NCI-H460 (cell line): Measurements from ENCODE around the gene TM9SF2. TPM values are rescaled to one million over a fixed set of nuclear protein-coding genes. Genes with fewer than 3 reads are reported as not detected.
"Not testable (repeated sequence)": the region's sequence is repeated elsewhere in the genome, so short reads cannot be mapped to it uniquely, and the experiment has no call there.

Experiments
- DNase-seq: peaks from one replicate; pipeline ENCODE4 v3.0.0-alpha.2; 2016; ENCODE audit warnings: low read depth; ENCODE audit errors: extremely low read depth
- polyA plus RNA-seq: library from polyadenylated mRNA; depleted of rRNA; stranded (reverse); fragments of >200 nt; gene quantifications from 2 replicates; pipeline ENCODE4 v1.2.3, GENCODE V29; 2014; cell fraction: nucleus; rRNA removed
- total RNA-seq: library from RNA; depleted of rRNA; stranded (reverse); fragments of >200 nt; shearing (Covaris generic); gene quantifications from 2 replicates; pipeline ENCODE4 v1.2.3, GENCODE V29; 2014; rRNA removed

Gene TM9SF2
- 111 and 112 TPM in 2 replicates for total RNA-seq
- 53.8 and 76.6 TPM in 2 replicates for polyA plus RNA-seq

- DNase-seq, result peak; percentile 91
Observed at GRCh38 chr13:99501184-99501847, at the start of gene TM9SF2. TSS of gene TM9SF2 (plus strand) at chr13:99501472. CDS start at chr13:99501607, 135 bp downstream.

- no peak for DNase-seq
Observed at GRCh38 chr13:99454518-99455183, 46.6 kb upstream of the TM9SF2 start.

- no peak for DNase-seq
Observed at GRCh38 chr13:99459099-99459850, 42.0 kb upstream of the TM9SF2 start.

GRCh38 chr13:99460802-99461201, 40.5 kb upstream of the TM9SF2 start:
- DNase-seq, result not testable (repeated sequence)

GRCh38 chr13:99463646-99464397, 37.5 kb upstream of the TM9SF2 start:
- DNase-seq, result no peak

GRCh38 chr13:99464441-99464949, 36.8 kb upstream of the TM9SF2 start:
- no peak for DNase-seq

- DNase-seq, result no peak
Observed at GRCh38 chr13:99465454-99465853, 35.8 kb upstream of the TM9SF2 start.

- no peak for DNase-seq
Observed at GRCh38 chr13:99467764-99468163, 33.5 kb upstream of the TM9SF2 start.

- no peak for DNase-seq
Observed at GRCh38 chr13:99469041-99469440, 32.2 kb upstream of the TM9SF2 start.

GRCh38 chr13:99470027-99470426, 31.2 kb upstream of the TM9SF2 start:
- DNase-seq, result no peak

- no peak for DNase-seq
Observed at GRCh38 chr13:99471221-99472121, 29.8 kb upstream of the TM9SF2 start.

GRCh38 chr13:99472122-99472440, 29.2 kb upstream of the TM9SF2 start:
- no peak for DNase-seq

GRCh38 chr13:99473515-99473914, 27.8 kb upstream of the TM9SF2 start:
- no peak for DNase-seq

- no peak for DNase-seq
Observed at GRCh38 chr13:99476648-99477047, 24.6 kb upstream of the TM9SF2 start.

GRCh38 chr13:99477493-99477892, 23.8 kb upstream of the TM9SF2 start:
- no peak for DNase-seq

GRCh38 chr13:99481366-99481765, 19.9 kb upstream of the TM9SF2 start:
- no peak for DNase-seq

- DNase-seq, result peak; percentile 30
Observed at GRCh38 chr13:99484473-99484872, 16.8 kb upstream of the TM9SF2 start.

GRCh38 chr13:99486996-99487395, 14.3 kb upstream of the TM9SF2 start:
- no peak for DNase-seq

GRCh38 chr13:99489028-99489427, 12.2 kb upstream of the TM9SF2 start:
- no peak for DNase-seq

- DNase-seq, result not testable (repeated sequence)
Observed at GRCh38 chr13:99491750-99492149, 9.5 kb upstream of the TM9SF2 start.
